GM13976 (cell line): Measurements from ENCODE around the gene GUCA2B.

Experiments used
- DNase-seq: peaks from one replicate; pipeline ENCODE4 v3.0.0; 2012; ENCODE audit warnings: low spot score
- in situ Hi-C: fragments of 300-500 bp; cut with MboI; formaldehyde crosslinking; loops from one replicate; pipeline ENCODE4 v1.12.0; 2022; ENCODE audit warnings: low sequenced_read_pairs, mixed read lengths, inconsistent platforms; ENCODE audit not compliant: unreplicated experiment
- TF ChIP-seq, protein P1 (sequence below): IDR thresholded peaks from 2 replicates; pipeline ENCODE4 v1.5.1; 2012; ENCODE audit warnings: borderline replicate concordance, mild to moderate bottlenecking; ENCODE audit not compliant: insufficient read depth; ENCODE audit errors: extremely low read depth, missing control alignments, control extremely low read depth

Gene GUCA2B

DNA sequence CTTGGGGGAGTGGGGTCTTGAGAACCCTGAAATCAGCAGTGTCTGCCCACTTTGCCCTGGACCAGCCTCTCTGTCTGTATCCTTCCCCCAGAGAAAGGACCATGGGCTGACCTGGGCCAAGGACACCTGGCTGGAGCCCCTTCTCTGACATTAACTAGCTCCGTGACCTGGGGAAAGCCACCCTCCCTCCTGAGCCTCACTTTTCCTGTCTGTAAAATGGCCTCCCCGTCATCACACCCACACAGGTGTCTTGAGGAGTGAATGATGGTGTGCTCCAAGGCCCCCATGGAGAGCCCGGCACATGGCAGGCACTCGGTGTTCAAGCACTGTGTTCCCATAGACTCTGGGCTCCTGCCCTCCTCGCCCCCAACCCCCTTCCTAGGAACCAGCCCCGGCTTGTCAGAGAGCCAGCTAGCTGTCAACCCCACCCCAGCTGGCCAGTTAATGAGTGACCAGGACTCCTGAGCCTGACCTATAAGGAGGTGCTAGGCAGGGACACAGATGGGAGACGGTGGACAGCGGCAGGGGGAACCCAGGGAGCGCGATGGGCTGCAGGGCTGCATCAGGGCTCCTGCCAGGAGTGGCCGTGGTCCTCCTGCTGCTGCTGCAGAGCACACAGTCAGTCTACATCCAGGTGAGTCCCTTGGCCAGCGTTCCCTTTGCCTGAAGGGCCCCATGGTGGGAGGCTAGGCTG, at the start of gene GUCA2B:
TSS of gene GUCA2B (plus strand) at position 504 of the 694 bp plus-strand sequence. CDS start at position 545, 41 bp downstream.
- in situ Hi-C loops: no loop called here
- DNase-seq: no peak
- TF ChIP-seq, protein P1, sequence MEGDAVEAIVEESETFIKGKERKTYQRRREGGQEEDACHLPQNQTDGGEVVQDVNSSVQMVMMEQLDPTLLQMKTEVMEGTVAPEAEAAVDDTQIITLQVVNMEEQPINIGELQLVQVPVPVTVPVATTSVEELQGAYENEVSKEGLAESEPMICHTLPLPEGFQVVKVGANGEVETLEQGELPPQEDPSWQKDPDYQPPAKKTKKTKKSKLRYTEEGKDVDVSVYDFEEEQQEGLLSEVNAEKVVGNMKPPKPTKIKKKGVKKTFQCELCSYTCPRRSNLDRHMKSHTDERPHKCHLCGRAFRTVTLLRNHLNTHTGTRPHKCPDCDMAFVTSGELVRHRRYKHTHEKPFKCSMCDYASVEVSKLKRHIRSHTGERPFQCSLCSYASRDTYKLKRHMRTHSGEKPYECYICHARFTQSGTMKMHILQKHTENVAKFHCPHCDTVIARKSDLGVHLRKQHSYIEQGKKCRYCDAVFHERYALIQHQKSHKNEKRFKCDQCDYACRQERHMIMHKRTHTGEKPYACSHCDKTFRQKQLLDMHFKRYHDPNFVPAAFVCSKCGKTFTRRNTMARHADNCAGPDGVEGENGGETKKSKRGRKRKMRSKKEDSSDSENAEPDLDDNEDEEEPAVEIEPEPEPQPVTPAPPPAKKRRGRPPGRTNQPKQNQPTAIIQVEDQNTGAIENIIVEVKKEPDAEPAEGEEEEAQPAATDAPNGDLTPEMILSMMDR: no peak

DNA sequence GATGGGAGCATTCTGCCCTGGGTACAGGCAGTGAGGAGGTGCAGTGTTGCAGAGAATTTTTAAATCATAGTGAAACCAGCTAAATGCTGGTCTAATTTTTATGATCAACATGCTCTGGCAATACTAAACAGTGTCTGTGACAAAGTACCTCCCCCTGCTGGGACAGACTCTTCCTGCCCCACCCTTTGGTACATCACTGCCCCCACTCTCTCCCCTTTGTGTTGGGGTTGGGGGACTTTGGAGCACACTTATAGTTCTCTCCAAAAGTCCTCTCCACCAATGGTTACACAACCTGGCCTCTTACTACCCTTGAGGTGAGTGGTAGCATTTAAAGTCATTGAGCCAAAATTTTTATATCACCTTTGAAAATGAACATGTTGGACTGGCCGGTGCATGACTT, 48.2 kb upstream of the GUCA2B start:
- in situ Hi-C loops: no loop called here
- TF ChIP-seq, protein P1: no peak
- DNase-seq: no peak

DNA sequence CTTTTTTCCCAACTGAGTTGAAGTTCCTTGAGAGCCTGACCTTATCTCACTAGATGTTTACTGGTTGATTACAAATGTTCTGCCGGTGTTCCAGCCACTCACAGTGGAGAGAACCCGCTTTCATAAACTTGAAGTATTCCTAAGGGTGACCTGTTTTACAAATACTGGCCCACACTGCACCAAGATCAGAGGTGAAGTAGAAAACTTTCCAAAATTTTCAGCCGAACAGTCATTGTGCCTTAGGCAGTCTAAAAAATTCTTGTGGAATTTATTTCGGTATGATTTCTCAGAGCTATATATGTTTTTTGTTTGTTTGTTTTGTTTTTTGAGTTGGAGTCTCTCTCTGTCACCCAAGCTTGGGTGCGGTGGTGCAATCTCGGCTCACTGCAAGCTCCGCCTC, 44.9 kb upstream of the GUCA2B start:
- in situ Hi-C loops: no loop called here
- no peak for DNase-seq
- TF ChIP-seq, protein P1: no peak

DNA sequence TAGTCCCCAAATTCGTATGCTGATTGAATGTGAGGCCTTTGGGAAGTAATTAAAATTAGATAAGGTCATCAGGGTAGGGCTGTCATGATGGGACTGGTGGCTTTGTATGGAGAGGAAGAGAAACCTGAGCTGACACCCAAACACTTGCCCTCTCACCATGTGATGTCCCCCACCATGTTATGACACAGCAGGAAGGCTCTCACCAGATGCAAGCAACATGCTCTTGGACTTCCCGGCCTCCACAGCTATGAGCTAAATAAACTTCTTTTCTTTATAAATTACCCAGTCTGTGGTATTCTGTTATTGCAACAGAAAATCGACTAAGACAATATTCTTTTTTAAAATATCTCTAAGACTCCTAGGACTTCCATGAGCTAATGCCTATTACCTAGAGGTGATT, 43.6 kb upstream of the GUCA2B start:
- DNase-seq: no peak
- TF ChIP-seq, protein P1: no peak
- in situ Hi-C loops: no loop called here

DNA sequence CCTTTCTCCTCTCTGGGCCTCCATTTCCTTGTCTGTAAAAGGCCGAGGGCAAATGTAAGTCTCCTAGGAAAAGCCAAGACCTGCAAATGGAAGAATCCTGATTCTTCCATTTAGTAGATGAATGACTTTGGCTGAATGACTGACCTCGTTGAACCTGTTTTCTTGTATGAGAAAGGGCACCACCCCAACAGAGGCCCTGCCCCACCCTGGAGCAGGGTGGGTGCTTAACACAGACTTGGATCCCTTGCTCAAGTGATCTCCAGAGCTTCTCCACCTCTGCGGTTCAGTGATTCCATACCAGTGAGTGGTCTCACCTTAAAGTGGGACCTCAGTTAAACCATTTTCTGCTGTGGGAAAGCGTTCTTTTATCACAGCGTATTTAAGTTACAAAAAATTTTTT, 39.0 kb upstream of the GUCA2B start:
- in situ Hi-C loops: no loop called here
- no peak for DNase-seq
- TF ChIP-seq, protein P1: no peak

DNA sequence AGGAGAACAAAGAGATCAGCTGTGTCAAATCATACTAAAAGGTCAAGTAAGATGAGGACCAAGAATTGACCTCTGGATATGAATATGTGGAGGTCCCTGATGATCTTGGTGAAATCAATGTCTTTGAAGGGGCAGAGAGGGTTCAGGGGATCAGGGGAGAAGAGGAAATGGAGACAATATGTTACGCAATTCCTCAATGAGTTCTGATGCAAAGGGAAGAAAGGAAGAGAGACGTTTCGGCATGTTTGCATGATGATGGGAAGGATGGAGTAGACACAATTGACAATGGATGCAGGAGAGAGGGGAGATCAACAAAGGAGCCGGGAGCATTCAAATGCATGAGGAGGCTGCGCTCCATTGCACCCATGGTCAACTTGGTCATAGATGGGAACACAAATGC, 36.0 kb upstream of the GUCA2B start:
- in situ Hi-C loops: no loop called here
- DNase-seq: no peak
- TF ChIP-seq, protein P1: no peak
